Stimulated activated CD8-positive, alpha-beta memory T cell treated with anti-CD3 and anti-CD28 coated beads, Interleukin-4, amount 100 ng/mL, for 4 hours (primary cell): ENCODE data around the gene SLC9C1.
A peak's percentile ranks its signal among the peaks of the same experiment; 100 is the strongest.

Experiments
- DNase-seq, 2 donors: peaks; one replicate each; pipeline ENCODE4 v3.0.0-alpha.2; 2020; ENCODE audit warnings: low read depth in 2 of 2, low spot score in 1 of 2

SLC9C1 gene

DNA sequence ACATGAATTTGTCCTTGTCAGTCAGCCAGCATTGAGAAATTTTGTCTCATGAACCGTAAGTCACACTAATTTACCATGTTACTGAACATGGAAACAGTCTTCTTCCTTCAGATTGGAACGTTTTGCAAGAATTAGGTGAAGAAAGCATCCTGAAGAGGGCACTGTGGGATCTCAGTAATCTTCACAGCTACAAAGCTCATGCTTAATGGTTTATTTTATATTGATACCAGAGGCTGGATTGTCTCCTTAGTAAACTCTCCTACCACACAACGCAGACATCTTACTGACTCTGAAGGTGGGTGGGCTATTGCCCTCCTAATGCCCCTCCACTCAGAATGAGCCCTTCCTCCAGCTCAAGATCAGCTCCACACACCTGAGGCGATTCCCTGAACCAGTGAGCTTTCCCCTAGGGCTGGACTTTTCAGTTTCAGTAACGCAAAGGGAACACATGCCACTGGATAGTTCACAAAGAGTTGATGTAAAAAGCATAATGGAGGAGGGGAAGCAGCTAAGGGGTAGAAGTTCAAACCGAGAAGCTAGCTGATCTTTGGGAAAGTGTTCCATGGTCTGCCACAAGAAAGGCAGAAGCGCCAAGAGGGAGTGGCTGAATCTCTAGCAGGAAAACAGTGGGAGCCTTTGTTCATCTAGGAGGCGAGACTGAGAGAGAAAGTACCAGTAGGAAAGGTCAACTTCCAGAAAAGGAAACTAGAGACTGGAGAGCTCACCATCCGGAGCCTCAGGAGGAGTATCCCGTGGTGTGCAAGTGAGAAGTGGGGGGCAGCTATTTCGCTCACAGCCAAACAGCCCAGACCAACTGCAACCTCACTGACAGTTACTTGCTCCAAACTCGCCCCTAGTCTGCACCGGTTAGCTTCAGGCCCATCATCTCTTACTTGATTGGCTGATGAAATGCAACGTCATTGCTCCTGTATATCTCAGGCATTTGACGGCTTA lies at the start of gene SLC9C1:
TSS of gene SLC9C1 (minus strand) at position 849 of the 954 bp plus-strand sequence. CDS start 7,425 bp downstream, outside the sequence.
- DNase-seq = no peak

GRCh38 chr3:112341386-112341785 lies 47.4 kb upstream of the SLC9C1 start:
- DNase-seq = no peak

DNA sequence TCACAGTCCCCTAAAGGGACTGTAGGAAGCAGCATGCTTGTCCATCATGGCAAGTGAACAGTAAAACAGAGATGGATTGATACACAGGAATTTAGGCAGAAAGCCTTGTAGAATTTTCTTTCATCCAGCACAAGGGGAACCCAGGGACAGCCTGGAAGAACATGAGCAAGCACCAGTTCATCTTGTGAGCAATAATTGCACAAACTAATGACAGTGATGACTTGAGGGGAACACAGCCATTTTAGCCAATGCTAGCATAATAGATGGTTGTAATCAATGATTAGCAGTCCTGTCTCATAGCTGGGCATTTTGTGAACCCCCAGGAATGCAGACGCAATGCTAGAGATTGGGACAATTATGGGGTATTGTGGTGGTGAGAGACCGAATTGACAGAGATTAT lies 45.6 kb upstream of the SLC9C1 start:
- DNase-seq = no peak

- no peak for DNase-seq
These were observed 45.1 kb upstream of the SLC9C1 start for GRCh38 chr3:112339134-112339533.

DNA sequence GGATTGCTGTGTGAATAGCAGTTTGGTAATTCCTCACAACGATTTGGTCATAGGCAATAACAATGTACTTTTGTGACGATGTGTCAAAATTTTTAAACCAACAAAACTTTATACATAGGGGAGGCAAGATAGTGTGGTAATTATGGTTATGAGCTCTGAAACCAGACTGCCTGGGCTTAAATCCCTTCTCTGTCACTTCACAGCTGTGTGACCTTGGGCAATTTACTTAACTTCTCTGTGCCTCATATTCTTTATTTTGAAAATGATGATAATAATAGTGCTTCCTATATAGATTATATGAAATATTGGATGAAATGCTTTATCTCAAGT lies 44.7 kb upstream of the SLC9C1 start:
- no peak for DNase-seq

GRCh38 chr3:112338021-112338726 lies 44.2 kb upstream of the SLC9C1 start:
- DNase-seq = no peak

GRCh38 chr3:112335434-112335781 lies 41.4 kb upstream of the SLC9C1 start:
- no peak for DNase-seq

DNA sequence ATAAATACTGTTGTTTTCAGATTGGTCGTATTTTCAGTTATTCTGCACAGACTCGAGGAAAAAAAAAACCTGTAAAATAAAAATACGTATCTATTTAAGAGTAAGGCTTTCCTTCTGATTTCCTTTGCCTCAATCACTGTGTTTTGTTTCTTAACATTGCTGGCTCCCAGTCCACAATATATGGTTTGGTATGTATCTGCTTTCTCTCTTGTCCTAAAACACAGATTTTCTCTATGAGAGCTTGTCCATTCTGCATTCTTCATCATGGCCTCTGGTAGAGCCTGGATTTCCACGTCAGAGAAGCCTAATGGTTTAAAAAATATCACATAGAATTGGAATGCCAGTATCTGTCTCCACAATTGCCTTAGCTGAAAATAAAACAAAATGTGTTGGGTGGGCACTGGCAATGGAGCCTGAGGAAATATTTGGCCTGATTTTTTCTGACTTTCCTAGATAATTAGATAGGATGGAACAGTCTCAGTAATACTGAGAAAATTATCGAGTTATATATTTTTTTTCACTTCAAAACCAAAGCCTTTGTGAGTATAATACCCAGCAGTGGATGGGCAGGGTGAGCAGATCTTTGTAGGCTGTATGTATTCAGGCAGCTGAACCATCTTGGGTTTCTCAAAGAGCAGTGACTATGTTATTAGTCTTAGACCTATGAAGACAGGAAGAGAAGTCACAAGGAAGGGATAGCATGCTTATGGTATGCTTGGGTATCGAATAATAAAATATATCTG lies 40.8 kb upstream of the SLC9C1 start:
- DNase-seq = no peak

DNA sequence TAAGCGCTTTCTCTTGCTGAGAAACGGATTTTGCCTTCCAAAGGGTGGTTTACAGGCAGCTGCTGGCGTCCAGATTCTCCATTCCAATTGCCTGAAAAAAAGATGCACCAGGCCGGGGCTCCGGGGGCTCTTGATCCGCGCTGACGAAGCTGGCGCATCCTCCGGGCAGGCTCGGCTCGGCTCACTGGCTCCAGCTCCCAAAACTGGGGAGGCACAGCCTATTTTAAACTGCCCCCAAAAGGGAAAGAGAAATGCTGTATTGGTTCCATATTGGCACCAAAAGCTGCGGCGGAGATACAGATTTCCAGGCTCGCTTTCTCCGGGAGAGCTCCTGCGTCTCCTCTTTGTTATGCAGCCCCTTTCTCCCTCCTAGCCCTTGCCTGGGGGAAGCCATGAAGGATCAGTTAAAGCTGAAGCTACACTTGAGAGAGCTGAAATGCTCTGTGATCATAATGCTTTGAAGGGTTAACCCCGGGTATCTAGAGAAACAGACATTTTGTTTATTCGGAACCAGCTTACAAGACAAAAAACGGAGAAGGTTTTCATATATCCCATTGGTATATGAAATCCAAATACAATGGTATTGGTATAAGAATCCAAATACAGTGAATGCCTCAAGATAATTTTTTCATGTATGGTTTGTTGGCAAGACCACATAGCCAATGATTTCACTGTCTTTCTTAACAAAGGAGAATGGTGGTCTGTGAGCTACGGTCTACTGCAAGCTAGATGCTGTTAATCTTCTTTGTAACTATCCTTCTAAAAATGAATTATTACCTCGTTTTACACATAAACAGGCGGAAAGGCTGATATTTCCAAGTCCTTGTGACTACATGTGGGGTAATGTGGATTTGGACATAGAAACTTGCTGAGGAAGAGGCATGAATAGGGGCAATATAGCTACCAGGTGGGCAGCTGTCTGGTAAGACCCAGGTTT lies 39.6 kb upstream of the SLC9C1 start:
- DNase-seq = no peak

DNA sequence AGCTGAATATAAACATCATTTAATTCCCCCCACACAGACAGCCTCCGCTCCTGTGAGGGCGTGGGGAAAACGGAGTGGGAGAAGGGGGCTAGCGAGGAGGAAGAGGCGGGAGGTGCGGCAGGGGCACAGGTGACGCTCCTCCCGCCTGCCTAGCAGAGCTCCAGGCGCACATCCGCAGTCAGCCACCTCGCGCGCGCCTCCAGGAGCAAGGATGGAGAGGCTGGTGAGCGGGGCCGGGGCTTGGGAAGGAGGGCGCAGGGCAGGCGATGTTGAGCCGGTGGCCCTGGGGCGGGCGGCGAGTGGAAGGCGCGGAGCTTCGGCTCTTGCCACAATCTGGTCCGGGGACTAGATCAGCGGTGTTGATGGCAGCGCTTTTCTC lies 39.0 kb upstream of the SLC9C1 start, which contains the start of gene CD200:
TSS of gene CD200 (plus strand) at position 155 of the 379 bp plus-strand sequence. CDS start at position 212, 57 bp downstream.
- peak; percentile 5 to 24 for DNase-seq

DNA sequence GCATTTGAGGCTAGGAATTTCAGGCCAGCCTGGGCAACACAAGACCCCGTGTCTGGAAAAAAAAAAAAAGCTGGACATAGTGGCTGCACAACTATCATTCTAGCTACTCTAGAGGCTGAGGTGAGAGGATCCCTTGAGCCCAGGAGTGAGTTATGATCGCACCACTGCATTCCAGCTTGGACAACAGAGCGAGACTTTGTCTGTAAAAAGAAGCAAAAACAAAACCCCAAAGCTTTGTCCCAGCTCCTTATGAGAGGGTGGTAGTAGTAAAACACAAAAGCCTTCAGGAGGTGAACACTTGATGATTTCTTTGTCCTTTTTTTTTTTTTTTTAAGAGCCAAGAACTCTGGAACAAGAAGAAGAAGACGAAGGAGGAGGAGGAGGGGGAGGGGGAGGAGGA lies 37.8 kb upstream of the SLC9C1 start:
- no peak for DNase-seq

GRCh38 chr3:112327371-112327951 lies 33.4 kb upstream of the SLC9C1 start:
- no peak for DNase-seq

DNA sequence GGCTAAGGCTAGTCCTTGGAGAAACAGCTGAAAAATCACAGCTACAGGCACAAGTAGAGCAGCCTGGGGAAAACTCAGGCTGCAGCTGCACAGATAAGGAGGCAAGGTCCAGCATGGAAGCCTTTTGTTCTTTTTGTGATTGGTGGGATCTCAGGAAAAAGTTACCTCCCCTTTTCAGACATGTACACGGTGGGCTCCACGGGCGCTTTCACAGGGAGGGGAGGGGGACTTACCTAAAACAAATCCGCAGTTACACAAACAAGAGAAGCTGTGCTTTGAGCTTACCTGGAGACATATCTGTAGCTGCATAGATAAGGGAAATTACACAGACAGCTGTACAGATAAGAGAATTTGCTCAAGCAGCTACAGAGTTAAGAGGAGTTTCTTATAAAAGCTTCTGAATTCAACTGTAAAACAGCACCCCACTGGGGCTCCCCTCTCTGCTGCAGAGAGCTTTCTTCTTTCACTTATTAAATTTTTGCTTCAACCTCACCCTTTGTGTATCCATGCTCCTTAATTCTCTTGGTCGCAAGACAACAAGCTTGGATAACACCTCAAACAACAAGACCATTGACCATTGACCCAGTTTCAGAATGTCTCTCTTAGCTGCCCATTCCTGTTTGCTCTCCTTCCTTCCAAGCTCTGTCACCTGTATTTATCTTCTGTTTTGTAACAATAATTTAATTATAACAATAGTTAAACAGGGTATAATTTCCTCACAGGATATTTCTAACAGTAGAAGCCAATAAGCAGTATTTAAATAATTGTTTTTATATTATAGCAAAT lies 28.0 kb upstream of the SLC9C1 start:
- DNase-seq = no peak

DNA sequence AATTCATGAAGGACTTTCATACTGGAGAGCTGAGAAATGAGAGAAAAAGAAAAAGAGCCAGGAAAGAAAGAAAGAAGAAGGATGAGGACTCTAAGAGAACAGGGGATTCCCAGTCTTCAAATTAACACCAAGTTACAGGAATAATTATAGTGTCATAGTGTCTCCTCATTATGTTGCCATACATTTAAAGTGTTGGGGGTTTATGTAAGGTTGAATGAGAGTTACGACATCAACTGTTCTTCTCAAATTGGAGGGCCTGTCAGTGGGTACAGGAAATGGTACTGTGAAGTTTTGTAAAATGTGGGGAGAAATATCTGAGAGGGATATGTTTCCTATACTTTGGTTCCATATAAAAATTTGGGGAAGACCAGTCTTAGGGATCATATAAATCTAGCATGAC lies 26.7 kb upstream of the SLC9C1 start:
- no peak for DNase-seq

- DNase-seq = no peak
These were observed 25.7 kb upstream of the SLC9C1 start for GRCh38 chr3:112319516-112320276.

DNA sequence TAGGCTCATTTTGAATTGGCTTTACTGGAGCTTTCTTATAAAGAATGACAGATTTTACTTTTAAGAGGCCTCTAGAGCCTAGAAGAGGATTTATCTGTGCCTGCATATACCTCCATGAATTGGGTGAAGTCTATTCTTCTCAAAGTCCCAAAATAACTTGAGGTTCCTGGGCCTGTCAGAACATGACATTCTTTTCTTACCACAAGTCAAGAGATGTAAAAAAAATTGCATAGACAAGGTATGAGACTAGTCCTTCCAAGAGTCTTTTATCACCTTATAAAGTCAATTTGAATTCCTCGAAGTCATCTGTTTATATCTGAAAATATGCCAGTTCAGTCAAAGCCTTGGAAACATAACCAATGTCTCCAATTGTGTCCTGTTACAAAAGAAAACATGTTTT lies 21.8 kb upstream of the SLC9C1 start:
- DNase-seq = no peak

DNA sequence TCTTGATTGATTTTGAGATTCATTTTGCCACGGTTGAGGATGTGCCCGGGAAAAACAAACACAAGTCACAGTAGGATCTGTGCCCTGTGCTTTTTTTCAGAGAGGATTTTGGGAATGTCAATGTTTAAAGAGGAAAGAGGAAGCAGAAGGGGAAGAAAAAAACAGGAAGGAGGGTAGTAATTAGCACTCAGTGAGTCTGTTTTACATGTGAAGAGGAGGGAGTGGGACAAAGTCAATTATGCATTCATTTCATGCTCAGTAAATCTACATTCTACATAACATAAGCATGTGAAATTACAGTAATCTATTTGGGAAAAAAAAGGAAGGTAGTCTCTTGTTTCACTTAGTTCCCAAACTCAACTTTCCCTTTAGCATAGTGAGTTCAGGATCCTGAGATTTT lies 20.6 kb upstream of the SLC9C1 start:
- no peak for DNase-seq

DNA sequence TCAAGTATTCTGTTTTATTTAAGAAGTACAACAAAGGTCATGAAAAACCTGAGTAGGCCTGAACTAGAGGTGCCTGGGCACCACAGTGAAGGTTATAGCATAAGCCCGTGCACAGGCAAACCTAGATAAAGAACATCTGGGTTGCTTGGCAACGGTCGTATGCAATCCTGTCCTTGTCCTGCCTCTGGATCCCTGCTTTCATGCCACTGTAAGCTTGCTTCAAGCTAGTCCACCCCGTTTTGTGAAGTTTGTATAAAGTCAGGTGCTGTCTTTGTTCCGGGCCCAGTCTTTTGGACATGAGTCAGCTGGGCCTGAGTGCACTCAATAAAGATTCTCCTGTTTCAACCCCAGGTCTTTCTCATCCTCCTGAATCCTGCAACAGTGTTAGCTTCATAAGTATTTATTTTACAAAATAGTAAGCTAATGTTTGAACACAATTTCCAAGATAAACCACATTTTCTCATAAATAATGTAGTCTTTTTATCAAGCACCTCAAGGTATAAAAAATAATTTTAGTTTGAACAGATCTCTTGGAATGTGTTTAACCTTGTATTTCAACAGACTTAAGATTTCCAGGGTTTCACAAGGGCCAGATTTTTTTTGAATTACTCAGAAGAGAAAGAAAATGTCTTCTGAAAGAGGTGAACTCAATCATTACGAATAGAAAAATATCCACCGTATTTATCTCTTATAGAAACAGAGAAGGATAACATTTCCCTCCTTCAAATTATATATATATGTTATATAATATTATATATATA lies 14.3 kb upstream of the SLC9C1 start:
- DNase-seq = no peak
